IgD-negative memory B cell (primary cell): Measurements from ENCODE around the gene MRPL12. TPM values are rescaled to one million over a fixed set of nuclear protein-coding genes. Genes with fewer than 3 reads are reported as not detected.
"Not testable (repeated sequence)": the region's sequence is repeated elsewhere in the genome, so short reads cannot be mapped to it uniquely, and the experiment has no call there.

ENCODE experiments used
- H3K27ac Mint-ChIP-seq, 3 donors: one replicate each; pipeline ENCODE4 v1.8.0; 2020 to 2022; ENCODE audit warnings: mild to moderate bottlenecking in 3 of 3, mixed read lengths in 3 of 3, moderate library complexity in 1 of 3
- H3K27me3 Mint-ChIP-seq: one replicate; pipeline ENCODE4 v1.8.0; 2021; ENCODE audit warnings: mixed read lengths
- H3K36me3 Mint-ChIP-seq: one replicate; pipeline ENCODE4 v1.8.0; 2020; ENCODE audit warnings: mild to moderate bottlenecking, mixed read lengths
- H3K4me1 Mint-ChIP-seq, 3 donors: one replicate each; pipeline ENCODE4 v1.8.0; 2020 to 2022; ENCODE audit warnings: mixed read lengths in 3 of 3, mild to moderate bottlenecking in 1 of 3
- H3K4me3 Mint-ChIP-seq, 4 donors: one replicate each; pipeline ENCODE4 v1.8.0; 2020 to 2022; ENCODE audit warnings: mild to moderate bottlenecking in 4 of 4, mixed read lengths in 4 of 4, moderate library complexity in 3 of 4
- H3K9me3 Mint-ChIP-seq, 3 donors: one replicate each; pipeline ENCODE4 v1.8.0; 2020 to 2021; ENCODE audit warnings: mixed read lengths in 3 of 3, mild to moderate bottlenecking in 1 of 3
- polyA plus RNA-seq: library from polyadenylated mRNA; unstranded; fragments of 300-500 nt; fragmentation: Illumina TruSeq; gene quantifications from one replicate; pipeline ENCODE4 v1.2.3, GENCODE V29; 2021

MRPL12 gene
- polyA plus RNA-seq, 1 donor from 2014 or later, result 63.7 TPM

DNA sequence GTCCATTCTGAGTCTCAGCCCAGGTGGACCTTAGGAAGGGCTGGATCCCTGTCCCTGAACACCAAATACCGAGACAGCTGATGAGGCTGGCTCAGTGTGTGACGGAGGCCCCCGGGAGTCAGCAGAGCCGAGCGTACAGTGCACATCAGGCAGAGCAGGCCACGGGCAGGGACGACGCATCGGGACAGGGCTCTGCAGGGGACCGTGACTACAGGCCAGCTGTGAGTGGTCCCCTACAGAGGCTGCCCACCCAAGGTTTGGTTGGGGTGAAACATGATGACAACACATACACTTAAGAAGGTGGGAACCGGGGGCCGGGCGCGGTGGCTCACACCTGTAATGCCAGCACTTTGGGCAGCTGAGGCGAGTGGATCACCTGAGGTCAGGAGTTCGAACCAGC, 30.2 kb upstream of the MRPL12 start:
- Mint-ChIP-seq H3K27me3 (no peaks in the 10 kb centered on the region), H3K4me3 (no peak overlapping the region), H3K9me3 (no peaks in the 10 kb centered on the region), H3K36me3 (no peaks in the 10 kb centered on the region), H3K27ac (no peak overlapping the region), H3K4me1 (peaks cover 1 to 8% (median 4%) of the 10 kb centered on the region in 3 donors)

- H3K27me3 Mint-ChIP-seq, result no peaks in the 10 kb centered on the region
- H3K4me3 Mint-ChIP-seq, result no peak overlapping the region
- no peaks in the 10 kb centered on the region for H3K36me3 Mint-ChIP-seq
- H3K9me3 Mint-ChIP-seq, result no peaks in the 10 kb centered on the region
- peak overlapping the region in 1 of 3 donors; percentile 71 for H3K27ac Mint-ChIP-seq
- peaks cover 0 to 4% (median 2%) of the 10 kb centered on the region in 3 donors for H3K4me1 Mint-ChIP-seq
Observed at GRCh38 chr17:81673561-81674258, 29.5 kb upstream of the MRPL12 start.

- not testable (repeated sequence) for H3K4me1 Mint-ChIP-seq, H3K27me3 Mint-ChIP-seq, H3K36me3 Mint-ChIP-seq, H3K9me3 Mint-ChIP-seq
- Mint-ChIP-seq H3K27ac (peak overlapping the region in 2 of 3 donors; percentile 7 to 63), H3K4me3 (peak overlapping the region in 2 of 4 donors; percentile 60 to 71)
Observed at GRCh38 chr17:81675515-81676221, 27.5 kb upstream of the MRPL12 start.

DNA sequence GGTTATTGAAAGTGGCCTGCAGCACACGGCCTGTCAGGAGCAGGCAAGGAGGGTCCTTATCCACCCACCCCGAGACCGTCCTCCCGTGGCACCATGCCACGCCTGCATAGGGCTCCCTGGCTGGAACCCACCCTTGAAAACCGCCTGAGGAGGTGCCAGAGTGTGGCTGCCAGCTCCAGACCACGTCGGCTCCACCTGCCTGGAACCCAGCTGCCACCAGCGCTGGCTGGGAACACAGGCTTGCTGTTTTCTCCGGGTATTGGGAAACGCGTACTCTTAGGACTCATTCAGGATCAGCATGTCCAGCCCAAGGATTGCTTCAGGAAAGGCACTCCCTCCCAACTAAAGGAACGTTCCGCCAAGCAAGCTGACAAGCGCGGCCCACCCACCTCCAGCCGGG, 26.3 kb upstream of the MRPL12 start:
- H3K9me3 Mint-ChIP-seq, result no peaks in the 10 kb centered on the region
- no peaks in the 10 kb centered on the region for H3K36me3 Mint-ChIP-seq
- no peaks in the 10 kb centered on the region for H3K27me3 Mint-ChIP-seq
- H3K27ac Mint-ChIP-seq, result no peak overlapping the region
- H3K4me1 Mint-ChIP-seq, result peaks cover 2 to 4% (median 4%) of the 10 kb centered on the region in 3 donors
- peak overlapping the region in 1 of 4 donors; percentile 22 for H3K4me3 Mint-ChIP-seq

- H3K27me3 Mint-ChIP-seq, result no peaks in the 10 kb centered on the region
- H3K4me3 Mint-ChIP-seq, result peak overlapping the region in 1 of 4 donors; percentile 80
- H3K9me3 Mint-ChIP-seq, result no peaks in the 10 kb centered on the region
- no peaks in the 10 kb centered on the region for H3K36me3 Mint-ChIP-seq
- peaks cover 14 to 20% (median 16%) of the 10 kb centered on the region in 3 donors for H3K4me1 Mint-ChIP-seq
- peak overlapping the region in 1 of 3 donors; percentile 79 for H3K27ac Mint-ChIP-seq
Observed at GRCh38 chr17:81680150-81680549, 23.0 kb upstream of the MRPL12 start.

- peaks cover 14 to 24% (median 16%) of the 10 kb centered on the region in 3 donors for H3K4me1 Mint-ChIP-seq
Observed at GRCh38 chr17:81681672-81682071, 21.5 kb upstream of the MRPL12 start.

GRCh38 chr17:81682565-81683207, 20.5 kb upstream of the MRPL12 start:
- Mint-ChIP-seq H3K4me3 (peak overlapping the region; percentile 87 to 99 (median 94)), H3K36me3 (no peaks in the 10 kb centered on the region), H3K9me3 (no peaks in the 10 kb centered on the region), H3K27ac (peak overlapping the region; percentile 27 to 97 (median 96)), H3K27me3 (no peaks in the 10 kb centered on the region), H3K4me1 (peaks cover 14 to 24% (median 21%) of the 10 kb centered on the region in 3 donors)

More at GRCh38 chr17:81681672-81682071, 21.5 kb upstream of the MRPL12 start:
- H3K4me3 Mint-ChIP-seq, result peak overlapping the region in 2 of 4 donors; percentile 60 to 62
- no peak overlapping the region for H3K27ac Mint-ChIP-seq
- H3K36me3 Mint-ChIP-seq, result no peaks in the 10 kb centered on the region
- H3K9me3 Mint-ChIP-seq, result no peaks in the 10 kb centered on the region
- H3K27me3 Mint-ChIP-seq, result no peaks in the 10 kb centered on the region

DNA sequence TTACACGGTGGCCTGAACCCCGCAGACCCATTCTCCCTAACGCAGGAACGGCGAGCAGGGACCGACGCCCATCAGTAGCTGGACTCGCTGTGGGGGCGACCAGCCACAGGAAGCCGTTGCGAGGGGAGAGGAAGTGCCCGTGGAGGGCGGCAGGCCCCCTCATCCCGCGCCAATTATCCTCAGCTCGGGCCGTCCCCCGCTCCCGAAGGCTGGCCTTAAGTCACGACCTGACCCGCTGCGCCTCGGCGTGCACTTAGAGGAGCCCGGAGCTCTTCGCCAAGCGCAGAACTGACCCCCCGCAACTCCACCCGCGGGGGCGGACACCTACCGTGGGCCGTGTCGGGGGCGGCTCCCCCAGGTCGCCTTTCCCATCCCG, 20.0 kb upstream of the MRPL12 start:
- no peaks in the 10 kb centered on the region for H3K9me3 Mint-ChIP-seq

GRCh38 chr17:81683584-81684441, 19.4 kb upstream of the MRPL12 start, which contains the start of the genes ARL16 and HGS:
TSS of gene ARL16 (minus strand) at chr17:81683797. CDS start at chr17:81683753, 44 bp downstream.
TSS of gene HGS (plus strand) at chr17:81684011. CDS start at chr17:81684067, 56 bp downstream.
- peaks cover 14 to 24% (median 21%) of the 10 kb centered on the region in 3 donors for H3K4me1 Mint-ChIP-seq
- H3K4me3 Mint-ChIP-seq, result peak within 1 kb of the TSS; percentile 87 to 99 (median 94)
- no peaks in the 10 kb centered on the region for H3K9me3 Mint-ChIP-seq
- H3K27me3 Mint-ChIP-seq, result no peaks in the 10 kb centered on the region
- no peaks in the 10 kb centered on the region for H3K36me3 Mint-ChIP-seq
- peak within 1 kb of the TSS; percentile 96 to 97 (median 96) for H3K27ac Mint-ChIP-seq

More for the DNA sequence above, 20.0 kb upstream of the MRPL12 start:
- Mint-ChIP-seq H3K4me3 (peak overlapping the region; percentile 87 to 99 (median 94)), H3K36me3 (no peaks in the 10 kb centered on the region), H3K4me1 (peaks cover 14 to 24% (median 21%) of the 10 kb centered on the region in 3 donors), H3K27ac (peak overlapping the region; percentile 89 to 97 (median 96)), H3K27me3 (no peaks in the 10 kb centered on the region)

DNA sequence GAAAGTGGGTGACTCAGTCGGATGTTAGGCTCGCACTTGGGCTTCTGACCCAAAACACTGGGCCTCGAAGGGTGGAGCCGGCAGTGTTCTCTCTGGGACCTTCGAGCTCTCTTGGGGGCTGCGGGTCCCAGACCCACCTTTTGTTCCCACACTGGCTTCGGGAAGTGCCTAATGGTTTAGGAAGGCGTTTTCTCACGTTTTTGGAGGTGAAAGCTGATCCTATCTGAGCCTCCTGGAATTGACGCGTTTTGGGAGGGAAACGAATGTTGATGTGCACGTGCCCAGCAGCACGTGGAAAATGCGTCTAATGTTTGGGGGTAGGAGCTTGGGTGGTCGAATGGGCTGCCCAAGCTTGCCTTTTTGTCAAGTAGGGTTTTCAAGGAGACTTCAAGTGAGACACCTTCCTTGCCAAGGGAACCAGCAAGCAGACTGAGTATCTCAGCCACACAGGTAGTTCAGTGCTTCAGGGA, 18.7 kb upstream of the MRPL12 start:
- peak overlapping the region; percentile 83 to 94 (median 93) for H3K4me3 Mint-ChIP-seq
- H3K27ac Mint-ChIP-seq, result peak overlapping the region in 2 of 3 donors; percentile 81 to 96
- no peaks in the 10 kb centered on the region for H3K36me3 Mint-ChIP-seq
- H3K27me3 Mint-ChIP-seq, result no peaks in the 10 kb centered on the region
- peaks cover 14 to 24% (median 21%) of the 10 kb centered on the region in 3 donors for H3K4me1 Mint-ChIP-seq
- no peaks in the 10 kb centered on the region for H3K9me3 Mint-ChIP-seq

- Mint-ChIP-seq H3K27me3 (no peaks in the 10 kb centered on the region), H3K4me3 (peak overlapping the region; percentile 83 to 94 (median 93)), H3K36me3 (no peaks in the 10 kb centered on the region), H3K4me1 (peaks cover 10 to 24% (median 21%) of the 10 kb centered on the region in 3 donors), H3K9me3 (no peaks in the 10 kb centered on the region), H3K27ac (peak overlapping the region in 2 of 3 donors; percentile 81 to 96)
Observed at GRCh38 chr17:81685108-81685507, 18.1 kb upstream of the MRPL12 start.

DNA sequence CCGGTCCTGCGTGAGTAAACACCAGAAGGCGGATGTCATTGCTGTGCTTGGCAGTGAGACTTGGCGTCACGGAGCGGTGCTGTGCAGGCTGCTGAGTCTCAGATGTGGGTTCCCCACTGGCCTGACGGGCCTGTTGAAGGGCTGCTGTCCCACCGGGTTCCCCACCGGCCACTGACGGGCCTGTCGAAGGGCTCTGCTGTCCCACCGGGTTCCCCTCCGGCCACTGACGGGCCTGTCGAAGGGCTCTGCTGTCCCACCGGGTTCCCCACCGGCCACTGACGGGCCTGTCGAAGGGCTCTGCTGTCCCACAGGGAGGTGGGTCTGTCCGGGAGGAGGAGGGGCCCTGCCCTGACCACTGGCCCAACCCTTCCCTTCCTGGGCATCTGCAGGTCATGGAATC, 16.6 kb upstream of the MRPL12 start:
- H3K27ac Mint-ChIP-seq, result no peak overlapping the region
- H3K4me1 Mint-ChIP-seq, result peaks cover 10 to 24% (median 21%) of the 10 kb centered on the region in 3 donors
- H3K36me3 Mint-ChIP-seq, result no peaks in the 10 kb centered on the region
- no peaks in the 10 kb centered on the region for H3K9me3 Mint-ChIP-seq
- H3K4me3 Mint-ChIP-seq, result peak overlapping the region in 1 of 4 donors; percentile 21
- no peaks in the 10 kb centered on the region for H3K27me3 Mint-ChIP-seq

DNA sequence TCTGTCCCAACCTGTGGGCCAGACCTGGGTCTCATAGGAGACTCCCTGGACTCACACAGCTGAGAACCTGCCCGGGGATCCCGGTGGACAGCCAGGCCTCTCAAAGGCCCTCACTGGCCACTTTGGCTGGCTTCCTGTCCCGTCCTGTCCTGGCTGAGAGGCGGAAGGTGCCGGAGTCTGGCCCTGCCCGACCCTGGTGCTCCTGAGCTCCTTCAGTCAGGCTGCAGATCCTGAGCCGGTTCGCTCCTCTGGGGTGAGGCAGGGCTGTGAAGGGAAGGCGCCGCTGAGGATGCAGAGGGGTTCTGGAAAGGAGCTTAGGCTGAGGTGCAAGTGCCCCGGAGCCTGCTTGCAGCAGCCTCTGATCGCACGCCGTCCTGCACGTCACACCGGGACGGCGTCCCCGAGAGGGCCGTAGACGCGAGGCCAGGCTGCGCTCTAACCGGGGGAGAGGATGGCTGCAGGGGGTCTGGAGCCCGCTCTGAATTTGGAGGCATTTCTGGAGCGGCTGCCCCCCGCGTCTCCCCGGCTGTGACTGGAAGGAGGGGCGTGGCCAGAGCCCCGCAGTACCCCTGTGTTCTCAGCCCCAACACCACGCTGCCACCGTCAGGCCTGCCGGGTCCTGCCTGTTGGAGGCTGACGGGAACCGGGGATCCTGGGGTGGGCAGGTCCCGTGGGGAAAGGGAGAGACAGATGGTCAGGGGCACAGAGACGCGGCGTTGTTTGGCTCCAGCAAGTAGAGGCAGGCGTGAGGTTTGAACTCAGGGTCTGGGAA, 15.2 kb upstream of the MRPL12 start:
- Mint-ChIP-seq H3K36me3 (no peaks in the 10 kb centered on the region), H3K27me3 (no peaks in the 10 kb centered on the region), H3K27ac (no peak overlapping the region), H3K9me3 (no peaks in the 10 kb centered on the region), H3K4me3 (peak overlapping the region in 1 of 4 donors; percentile 73), H3K4me1 (peaks cover 6 to 18% (median 16%) of the 10 kb centered on the region in 3 donors)
